HG03064 (cell line): ENCODE results near the gene AQP6.

Source experiments
- ATAC-seq: cut with Tn5 transposase; IDR thresholded peaks from one replicate; pipeline ENCODE4 v1.9.1; 2021; ENCODE audit warnings: low read depth; ENCODE audit not compliant: unreplicated experiment

Gene AQP6

GRCh38 chr12:50025187-50026059 is 52.7 kb downstream of the AQP6 start, which contains the start of gene RACGAP1:
TSS of gene RACGAP1 (minus strand) at chr12:50025494. CDS start at chr12:50016715, 8,779 bp downstream.
- peak; percentile 93 for ATAC-seq

DNA sequence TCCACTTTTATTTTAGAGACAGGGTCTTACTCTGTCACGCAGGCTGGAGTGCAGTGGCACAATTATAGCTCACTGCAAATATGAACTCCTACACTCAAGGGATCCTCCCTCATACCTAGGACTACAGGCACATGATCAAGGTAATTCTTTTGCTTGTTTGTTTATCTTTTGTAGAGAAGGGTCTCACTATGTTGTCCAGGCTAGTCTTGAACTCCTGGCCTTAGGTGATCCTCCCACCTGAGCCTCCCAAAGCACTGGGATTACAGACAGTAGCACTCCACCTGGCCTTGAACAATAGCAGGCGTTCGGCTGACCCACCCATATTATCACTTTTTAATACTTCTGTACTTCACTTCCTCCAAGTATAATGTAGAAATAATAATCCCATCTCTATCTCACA is 53.9 kb downstream of the AQP6 start:
- ATAC-seq, result no peak
